Neural cell (in vitro differentiated cells): ENCODE results near the gene TCN1. TPM values are rescaled to one million over a fixed set of nuclear protein-coding genes. Genes with fewer than 3 reads are reported as not detected.

Experiments used
- H2AFZ ChIP-seq: fragments of 200-600, 300-800 bp; sonication (generic), shearing (Covaris generic); 2 replicates; pipeline ENCODE4 v1.6.0; 2014; ENCODE audit warnings: low read depth, mild to moderate bottlenecking, antibody characterized with exemption, low read length, moderate library complexity
- H3F3A ChIP-seq: fragments of 200-600 bp; shearing (Covaris generic); 2 replicates; pipeline ENCODE4 v1.6.1; 2016; ENCODE audit warnings: mild to moderate bottlenecking, moderate library complexity, mixed read lengths, antibody characterized with exemption, low read length; ENCODE audit not compliant: insufficient read depth, poor library complexity, severe bottlenecking
- H3K27ac ChIP-seq: fragments of 200-600, 300-800 bp; sonication (generic), shearing (Covaris generic); 2 replicates; pipeline ENCODE4 v1.5.1; 2014; ENCODE audit warnings: mild to moderate bottlenecking, low read length, moderate library complexity
- H3K27me3 ChIP-seq: fragments of 300-800, 200-600 bp; sonication (generic), shearing (Covaris generic); 2 replicates; pipeline ENCODE4 v1.6.0; 2014; ENCODE audit warnings: mild to moderate bottlenecking, low read depth, low read length, moderate library complexity; ENCODE audit not compliant: insufficient read depth
- H3K36me3 ChIP-seq: fragments of 300-800, 200-600 bp; sonication (generic), shearing (Covaris generic); 2 replicates; pipeline ENCODE4 v1.5.1; 2014; ENCODE audit warnings: mild to moderate bottlenecking, antibody characterized with exemption, low read length, moderate library complexity; ENCODE audit not compliant: insufficient read depth
- H3K4me2 ChIP-seq: fragments of 300-800, 200-600 bp; sonication (generic), shearing (Covaris generic); 2 replicates; pipeline ENCODE4 v1.6.0; 2014; ENCODE audit warnings: mild to moderate bottlenecking, low read length
- H3K4me3 ChIP-seq: fragments of 300-800, 200-600 bp; sonication (generic), shearing (Covaris generic); 2 replicates; pipeline ENCODE4 v1.5.1; 2014; ENCODE audit warnings: mild to moderate bottlenecking, low read length, moderate library complexity
- H3K79me2 ChIP-seq: fragments of 200-600 bp; shearing (Covaris generic); replicated peaks from 2 replicates; pipeline ENCODE4 v1.6.0; 2014; ENCODE audit warnings: mild to moderate bottlenecking, low read length, moderate library complexity; ENCODE audit not compliant: insufficient read depth
- H3K9ac ChIP-seq: fragments of 300-800, 200-600 bp; sonication (generic), shearing (Covaris generic); 2 replicates; pipeline ENCODE4 v1.6.1; 2016; ENCODE audit warnings: mild to moderate bottlenecking, low read length, mixed read lengths
- H3K9me2 ChIP-seq: fragments of 200-600 bp; shearing (Covaris generic); 2 replicates; pipeline ENCODE4 v1.6.1; 2016; ENCODE audit warnings: mild to moderate bottlenecking, low read length, mixed read lengths; ENCODE audit not compliant: insufficient read depth
- H3K9me3 ChIP-seq: fragments of 200-600, 300-800 bp; sonication (generic), shearing (Covaris generic); 2 replicates; pipeline ENCODE4 v1.6.1; 2016; ENCODE audit warnings: mild to moderate bottlenecking, mixed run types, low read length, moderate library complexity, mixed read lengths
- H4K20me1 ChIP-seq: fragments of 200-600 bp; shearing (Covaris generic); 2 replicates; pipeline ENCODE4 v1.6.1; 2016; ENCODE audit warnings: mild to moderate bottlenecking, mixed run types; ENCODE audit not compliant: insufficient read depth
- CTCF ChIP-seq: fragments of 450-650 bp; IDR thresholded peaks from 2 replicates; pipeline ENCODE4 v1.5.1; 2014; ENCODE audit warnings: antibody characterized with exemption, mild to moderate bottlenecking, moderate library complexity; ENCODE audit not compliant: poor library complexity, severe bottlenecking
- EP300 ChIP-seq: fragments of 450-650 bp; conservative IDR thresholded peaks from 2 replicates; pipeline ENCODE4 v1.6.1; 2014; ENCODE audit warnings: antibody characterized with exemption, mild to moderate bottlenecking, moderate library complexity; ENCODE audit not compliant: poor library complexity, severe bottlenecking
- EZH2 ChIP-seq: fragments of 200-600, 300-800 bp; shearing (Covaris generic), sonication (generic); IDR thresholded peaks from 2 replicates; pipeline ENCODE4 v1.6.1; 2014; ENCODE audit warnings: antibody characterized with exemption, low read length, borderline replicate concordance, mild to moderate bottlenecking; ENCODE audit not compliant: insufficient read depth, poor library complexity, severe bottlenecking
- MXI1 ChIP-seq: fragments of 450-650 bp; conservative IDR thresholded peaks from 2 replicates; pipeline ENCODE4 v1.6.1; 2014; ENCODE audit warnings: antibody characterized with exemption, mild to moderate bottlenecking; ENCODE audit not compliant: poor library complexity, severe bottlenecking
- POLR2AphosphoS5 ChIP-seq: IDR thresholded peaks from 2 replicates; pipeline ENCODE4 v1.6.1; 2012
- RAD21 ChIP-seq: fragments of 450-650 bp; conservative IDR thresholded peaks from 2 replicates; pipeline ENCODE4 v1.6.1; 2014; ENCODE audit warnings: antibody characterized with exemption, mild to moderate bottlenecking, moderate library complexity
- REST ChIP-seq: IDR thresholded peaks from 2 replicates; pipeline ENCODE4 v1.6.1; 2012; ENCODE audit warnings: borderline replicate concordance
- SMC3 ChIP-seq: fragments of 450-650 bp; conservative IDR thresholded peaks from 2 replicates; pipeline ENCODE4 v1.6.1; 2014; ENCODE audit warnings: antibody characterized with exemption, mild to moderate bottlenecking, moderate library complexity; ENCODE audit not compliant: poor library complexity
- TAF1 ChIP-seq: IDR thresholded peaks from 2 replicates; pipeline ENCODE4 v1.6.1; 2012; ENCODE audit warnings: low read depth
- polyA plus RNA-seq: library from polyadenylated mRNA; depleted of rRNA; stranded (reverse); fragments of >200 nt; gene quantifications from 2 replicates; pipeline ENCODE4 v1.2.3, GENCODE V29; 2014

Gene TCN1
- polyA plus RNA-seq, 1 donor from 2014 or later = not detected

DNA sequence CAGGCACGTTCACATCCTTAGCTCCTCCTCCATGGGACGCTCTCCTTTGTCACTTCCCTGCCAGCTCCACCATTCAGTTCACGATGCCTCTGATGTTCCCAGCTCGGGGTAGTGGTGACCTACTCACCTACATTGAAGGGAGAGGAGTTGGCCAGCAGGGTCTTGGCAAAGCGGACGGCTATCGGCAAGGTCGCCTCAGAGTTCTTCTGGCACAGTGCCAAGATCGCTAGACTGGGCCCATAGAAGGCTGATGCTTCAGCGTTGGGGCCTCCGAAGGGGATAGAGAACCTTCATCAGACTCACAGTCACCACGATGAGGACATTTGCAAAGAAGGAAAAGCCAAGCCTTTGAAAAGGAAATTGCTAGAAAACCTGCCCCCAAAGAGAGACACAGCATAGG, 24.0 kb downstream of the TCN1 start:
- Histone ChIP-seq H3K9me3 (no peaks in the 10 kb centered on the region), H3K27me3 (no peaks in the 10 kb centered on the region), H3K9ac (no peak overlapping the region), H4K20me1 (no peaks in the 10 kb centered on the region), H3K79me2 (no peaks in the 10 kb centered on the region), H3K9me2 (no peaks in the 10 kb centered on the region), H3F3A (no peaks in the 10 kb centered on the region), H3K4me2 (no peak overlapping the region), H2AFZ (no peak overlapping the region), H3K36me3 (no peaks in the 10 kb centered on the region), H3K27ac (no peak overlapping the region), H3K4me3 (no peak overlapping the region)
- TF ChIP-seq EZH2 = no peak
- no peak for TF ChIP-seq EP300
- TF ChIP-seq POLR2AphosphoS5 = no peak
- TF ChIP-seq REST = no peak
- no peak for TF ChIP-seq CTCF
- TF ChIP-seq MXI1 = no peak
- no peak for TF ChIP-seq RAD21

DNA sequence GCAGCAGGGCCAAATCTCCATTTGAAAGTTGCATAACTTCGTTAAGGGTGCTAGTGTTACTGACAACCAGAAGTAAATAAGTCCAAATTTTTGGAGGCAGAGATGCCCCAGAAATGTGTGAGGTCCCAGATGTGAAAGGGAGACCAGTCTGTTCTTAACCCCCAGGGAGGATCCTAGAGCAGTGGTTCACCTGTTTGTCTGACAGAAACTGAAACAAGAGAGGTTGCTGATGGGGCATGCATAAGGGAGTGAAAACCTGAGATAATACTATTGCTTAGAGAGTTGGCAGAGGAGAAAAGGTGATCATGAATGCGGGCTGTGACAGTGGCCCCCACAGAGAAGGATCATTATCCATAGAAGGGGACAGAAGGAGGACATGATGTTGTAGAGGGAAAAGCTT, 24.8 kb downstream of the TCN1 start:
- H3K4me3 ChIP-seq = no peak overlapping the region
- H3K9me2 ChIP-seq = no peaks in the 10 kb centered on the region
- no peak overlapping the region for H3K27ac ChIP-seq
- H3K4me2 ChIP-seq = no peak overlapping the region
- H3K79me2 ChIP-seq = no peaks in the 10 kb centered on the region
- H3F3A ChIP-seq = no peaks in the 10 kb centered on the region
- no peak overlapping the region for H2AFZ ChIP-seq
- no peaks in the 10 kb centered on the region for H3K9me3 ChIP-seq
- no peak overlapping the region for H3K9ac ChIP-seq
- H3K27me3 ChIP-seq = no peaks in the 10 kb centered on the region
- H4K20me1 ChIP-seq = no peaks in the 10 kb centered on the region
- H3K36me3 ChIP-seq = no peaks in the 10 kb centered on the region
- TF ChIP-seq EZH2 = no peak
- no peak for TF ChIP-seq SMC3
- no peak for TF ChIP-seq POLR2AphosphoS5
- TF ChIP-seq EP300 = no peak
- no peak for TF ChIP-seq MXI1
- TF ChIP-seq CTCF = no peak
- no peak for TF ChIP-seq REST
- TF ChIP-seq RAD21 = no peak
- TF ChIP-seq TAF1 = no peak
